OCI-LY1 (cell line): ENCODE data around the gene AP2S1.

Experiments used
- CTCF ChIP-seq: fragments of 200-600 bp; sonication (generic), shearing (Covaris generic); IDR thresholded peaks from 2 replicates; pipeline ENCODE4 v1.5.1; 2017; ENCODE audit warnings: mild to moderate bottlenecking, antibody characterized with exemption, low read length, moderate library complexity, mixed read lengths
- EZH2 ChIP-seq: fragments of 200-600 bp; sonication (generic), shearing (Covaris generic); IDR thresholded peaks from 2 replicates; pipeline ENCODE4 v1.8.0; 2017; ENCODE audit warnings: borderline replicate concordance, mixed run types, mild to moderate bottlenecking, antibody characterized with exemption, low read length, moderate library complexity, mixed read lengths

- TF ChIP-seq EZH2 (no peak), CTCF (no peak)
Observed at GRCh38 chr19:46862974-46863632, 12.5 kb upstream of the AP2S1 start.
